ENCODE measurements around the gene PACSIN3.
A peak's percentile ranks its signal among the peaks of the same experiment; 100 is the strongest.

Gene PACSIN3

DNA sequence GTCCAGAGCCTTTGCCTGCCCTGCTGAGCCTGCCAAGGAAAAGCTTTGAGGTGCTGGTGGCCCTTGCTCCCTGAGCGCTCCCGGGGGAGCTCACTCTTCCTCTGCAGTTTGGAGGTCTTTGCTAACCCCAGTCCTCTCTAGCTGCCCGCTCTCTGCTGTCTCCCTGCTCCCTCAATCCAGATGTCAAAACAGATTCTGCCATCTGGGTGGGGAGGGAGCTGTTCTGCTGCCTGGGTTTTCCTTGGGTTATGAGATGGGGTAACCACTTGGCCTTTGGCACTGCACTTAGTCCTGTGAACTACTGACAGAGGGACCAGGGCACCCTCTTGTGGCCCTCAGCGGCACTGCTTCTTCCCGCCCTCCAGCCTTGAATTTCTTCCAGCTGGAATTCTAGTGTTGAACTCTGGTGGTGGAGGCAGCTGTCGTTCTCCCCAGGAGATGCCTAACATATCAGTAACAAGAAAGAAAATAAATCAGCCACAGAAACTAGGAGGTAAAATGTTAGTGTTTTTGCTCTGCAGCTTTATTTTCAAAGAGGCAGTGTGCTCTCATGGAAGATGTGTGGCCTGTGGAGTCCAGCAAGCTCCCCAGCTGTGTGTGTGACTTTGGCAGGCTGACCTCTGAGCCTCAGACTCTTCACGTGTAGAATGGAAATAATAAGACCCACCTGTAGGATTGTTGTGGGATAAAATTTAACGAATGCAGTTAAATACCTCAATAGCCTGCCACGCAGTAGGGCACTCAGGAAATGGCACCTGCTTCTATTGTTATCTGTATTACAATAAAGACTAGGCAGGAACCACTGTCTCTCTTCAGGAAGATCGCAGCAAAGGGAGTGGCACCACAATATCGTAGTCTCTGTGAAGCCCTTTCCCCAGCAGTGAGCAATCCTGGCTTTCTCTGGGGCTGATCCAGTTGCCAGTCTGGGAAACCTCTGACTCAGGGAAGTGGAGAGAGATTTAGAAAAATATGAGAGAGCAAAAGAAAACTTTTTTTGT lies 33.0 kb downstream of the PACSIN3 start:
- Histone ChIP-seq H3K36me3 (ENCODE audit: control insufficient read depth, low read length) (no peaks in the 10 kb centered on the region), H3K9me3 (ENCODE audit: control insufficient read depth, insufficient read depth, low read length) (no peaks in the 10 kb centered on the region), H3K79me2 (ENCODE audit: control insufficient read depth, low read length) (no peaks in the 10 kb centered on the region), H3K4me3 (ENCODE audit: low read length) (peak overlapping the region; percentile 49), H3K27me3 (ENCODE audit: control insufficient read depth, low read length) (no peaks in the 10 kb centered on the region), H3K4me2 (ENCODE audit: low read length) (peak overlapping the region; percentile 63), H4K20me1 (ENCODE audit: control insufficient read depth, insufficient read depth, low read depth, low read length) (no peaks in the 10 kb centered on the region), H3K27ac (ENCODE audit: low read depth, low read length) (peak overlapping the region; percentile 56), H3K4me1 (ENCODE audit: control insufficient read depth, low read length) (peaks cover 54% of the 10 kb centered on the region), H3K9me2 (replicated peaks; ENCODE audit: control insufficient read depth, low read length) (no peaks in the 10 kb centered on the region), H3F3A (ENCODE audit: control insufficient read depth, insufficient read depth) (peaks cover 3% of the 10 kb centered on the region; the same call in 1 of the 2 replicates)
- TF ChIP-seq, protein P1, sequence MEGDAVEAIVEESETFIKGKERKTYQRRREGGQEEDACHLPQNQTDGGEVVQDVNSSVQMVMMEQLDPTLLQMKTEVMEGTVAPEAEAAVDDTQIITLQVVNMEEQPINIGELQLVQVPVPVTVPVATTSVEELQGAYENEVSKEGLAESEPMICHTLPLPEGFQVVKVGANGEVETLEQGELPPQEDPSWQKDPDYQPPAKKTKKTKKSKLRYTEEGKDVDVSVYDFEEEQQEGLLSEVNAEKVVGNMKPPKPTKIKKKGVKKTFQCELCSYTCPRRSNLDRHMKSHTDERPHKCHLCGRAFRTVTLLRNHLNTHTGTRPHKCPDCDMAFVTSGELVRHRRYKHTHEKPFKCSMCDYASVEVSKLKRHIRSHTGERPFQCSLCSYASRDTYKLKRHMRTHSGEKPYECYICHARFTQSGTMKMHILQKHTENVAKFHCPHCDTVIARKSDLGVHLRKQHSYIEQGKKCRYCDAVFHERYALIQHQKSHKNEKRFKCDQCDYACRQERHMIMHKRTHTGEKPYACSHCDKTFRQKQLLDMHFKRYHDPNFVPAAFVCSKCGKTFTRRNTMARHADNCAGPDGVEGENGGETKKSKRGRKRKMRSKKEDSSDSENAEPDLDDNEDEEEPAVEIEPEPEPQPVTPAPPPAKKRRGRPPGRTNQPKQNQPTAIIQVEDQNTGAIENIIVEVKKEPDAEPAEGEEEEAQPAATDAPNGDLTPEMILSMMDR (IDR thresholded peaks at IDR 0.05; ENCODE audit: low read depth, low read length, poor library complexity, severe bottlenecking): peak; percentile 100
- no peak for TF ChIP-seq EZH2phosphoT487 (IDR thresholded peaks at IDR 0.05; ENCODE audit: borderline replicate concordance, low read length)

GRCh38 chr11:47152126-47152952 lies 33.9 kb downstream of the PACSIN3 start:
- peak overlapping the region; percentile 63 for H3K4me2 ChIP-seq (ENCODE audit: low read length)
- H4K20me1 ChIP-seq (ENCODE audit: control insufficient read depth, insufficient read depth, low read depth, low read length): no peaks in the 10 kb centered on the region
- H3K9me2 ChIP-seq (replicated peaks; ENCODE audit: control insufficient read depth, low read length): no peaks in the 10 kb centered on the region
- TF ChIP-seq, protein P1 (IDR thresholded peaks at IDR 0.05; ENCODE audit: low read depth, low read length, poor library complexity, severe bottlenecking): no peak
- no peak for TF ChIP-seq EZH2phosphoT487 (IDR thresholded peaks at IDR 0.05; ENCODE audit: borderline replicate concordance, low read length)
- peaks cover 3% of the 10 kb centered on the region; the same call in 1 of the 2 replicates for H3F3A ChIP-seq (ENCODE audit: control insufficient read depth, insufficient read depth)
- H3K79me2 ChIP-seq (ENCODE audit: control insufficient read depth, low read length): no peaks in the 10 kb centered on the region
- no peaks in the 10 kb centered on the region for H3K36me3 ChIP-seq (ENCODE audit: control insufficient read depth, low read length)
- H3K27me3 ChIP-seq (ENCODE audit: control insufficient read depth, low read length): no peaks in the 10 kb centered on the region
- H3K4me1 ChIP-seq (ENCODE audit: control insufficient read depth, low read length): peaks cover 54% of the 10 kb centered on the region
- H3K27ac ChIP-seq (ENCODE audit: low read depth, low read length): peak overlapping the region; percentile 56
- peak overlapping the region; percentile 49 for H3K4me3 ChIP-seq (ENCODE audit: low read length)
- H3K9me3 ChIP-seq (ENCODE audit: control insufficient read depth, insufficient read depth, low read length): no peaks in the 10 kb centered on the region

DNA sequence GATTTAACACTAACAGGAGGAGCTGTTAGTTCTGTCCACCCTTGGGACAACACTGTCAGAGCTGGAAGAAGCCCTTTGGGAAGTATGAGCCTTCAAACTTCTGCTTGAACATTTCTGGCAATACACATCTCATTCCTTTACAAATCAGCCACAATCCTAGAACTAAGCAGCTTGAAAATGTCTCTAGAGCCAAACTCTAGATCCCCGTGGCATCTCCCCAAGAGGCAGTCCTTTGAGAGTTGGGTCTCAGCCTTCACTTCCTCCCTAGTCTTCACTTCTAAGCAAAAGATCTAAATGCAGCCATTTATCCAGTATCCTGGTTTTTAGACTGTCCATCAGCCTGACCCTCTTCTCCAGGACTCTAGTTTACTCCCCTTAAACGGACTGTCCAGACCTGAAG lies 36.5 kb downstream of the PACSIN3 start:
- Histone ChIP-seq H3K79me2 (ENCODE audit: control insufficient read depth, low read length) (no peaks in the 10 kb centered on the region), H3K4me1 (ENCODE audit: control insufficient read depth, low read length) (peaks cover 52% of the 10 kb centered on the region), H3K27ac (ENCODE audit: low read depth, low read length) (no peak overlapping the region), H3K4me3 (ENCODE audit: low read length) (no peak overlapping the region), H3K9me2 (replicated peaks; ENCODE audit: control insufficient read depth, low read length) (no peaks in the 10 kb centered on the region), H4K20me1 (ENCODE audit: control insufficient read depth, insufficient read depth, low read depth, low read length) (no peaks in the 10 kb centered on the region), H3F3A (ENCODE audit: control insufficient read depth, insufficient read depth) (peaks cover 3% of the 10 kb centered on the region; the same call in 1 of the 2 replicates), H3K9me3 (ENCODE audit: control insufficient read depth, insufficient read depth, low read length) (no peaks in the 10 kb centered on the region), H3K36me3 (ENCODE audit: control insufficient read depth, low read length) (no peaks in the 10 kb centered on the region), H3K4me2 (ENCODE audit: low read length) (no peak overlapping the region), H3K27me3 (ENCODE audit: control insufficient read depth, low read length) (no peaks in the 10 kb centered on the region)
- TF ChIP-seq, protein P1 (IDR thresholded peaks at IDR 0.05; ENCODE audit: low read depth, low read length, poor library complexity, severe bottlenecking): no peak
- no peak for TF ChIP-seq EZH2phosphoT487 (IDR thresholded peaks at IDR 0.05; ENCODE audit: borderline replicate concordance, low read length)
